Measurements from ENCODE around the gene OSBPL7.

Gene OSBPL7, protein sequence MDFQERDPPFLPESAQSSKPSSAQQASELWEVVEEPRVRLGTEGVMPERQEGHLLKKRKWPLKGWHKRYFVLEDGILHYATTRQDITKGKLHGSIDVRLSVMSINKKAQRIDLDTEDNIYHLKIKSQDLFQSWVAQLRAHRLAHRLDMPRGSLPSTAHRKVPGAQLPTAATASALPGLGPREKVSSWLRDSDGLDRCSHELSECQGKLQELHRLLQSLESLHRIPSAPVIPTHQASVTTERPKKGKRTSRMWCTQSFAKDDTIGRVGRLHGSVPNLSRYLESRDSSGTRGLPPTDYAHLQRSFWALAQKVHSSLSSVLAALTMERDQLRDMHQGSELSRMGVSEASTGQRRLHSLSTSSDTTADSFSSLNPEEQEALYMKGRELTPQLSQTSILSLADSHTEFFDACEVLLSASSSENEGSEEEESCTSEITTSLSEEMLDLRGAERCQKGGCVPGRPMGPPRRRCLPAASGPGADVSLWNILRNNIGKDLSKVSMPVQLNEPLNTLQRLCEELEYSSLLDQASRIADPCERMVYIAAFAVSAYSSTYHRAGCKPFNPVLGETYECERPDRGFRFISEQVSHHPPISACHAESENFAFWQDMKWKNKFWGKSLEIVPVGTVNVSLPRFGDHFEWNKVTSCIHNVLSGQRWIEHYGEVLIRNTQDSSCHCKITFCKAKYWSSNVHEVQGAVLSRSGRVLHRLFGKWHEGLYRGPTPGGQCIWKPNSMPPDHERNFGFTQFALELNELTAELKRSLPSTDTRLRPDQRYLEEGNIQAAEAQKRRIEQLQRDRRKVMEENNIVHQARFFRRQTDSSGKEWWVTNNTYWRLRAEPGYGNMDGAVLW
- 8.5 to 63.7 reads per million in 2 experiments for total RNA-seq

GRCh38 chr17:47821424-47822391 is at the start of gene OSBPL7:
TSS of gene OSBPL7 (minus strand) at chr17:47821794. CDS start at chr17:47820278, 1,516 bp downstream.
- peak; percentile 58 for DNase-seq (ENCODE audit: low read depth)

DNA sequence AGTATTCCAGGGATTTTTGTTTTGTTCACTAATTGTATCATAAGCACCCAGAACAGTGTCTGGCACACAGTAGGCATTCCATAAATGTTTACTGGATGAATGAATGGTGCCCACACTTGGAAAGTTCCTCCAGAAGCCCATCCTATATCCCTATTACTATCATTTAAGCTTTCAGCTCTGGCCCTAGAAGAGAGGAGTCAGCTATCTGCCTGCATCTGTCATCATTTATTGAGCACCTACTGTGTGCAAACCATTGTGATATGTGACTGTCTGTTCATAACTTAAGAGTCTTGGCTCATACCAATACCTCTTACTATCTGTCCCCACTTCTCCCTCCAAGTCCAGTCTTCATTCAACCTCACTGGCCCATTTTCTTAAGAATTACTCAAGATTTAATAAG is 49.5 kb upstream of the OSBPL7 start:
- DNase-seq (ENCODE audit: low read depth) = no peak

- no peak for DNase-seq (ENCODE audit: low read depth)
Measured at GRCh38 chr17:47870056-47870455, 48.5 kb upstream of the OSBPL7 start.

- DNase-seq (ENCODE audit: low read depth) = no peak
Measured at GRCh38 chr17:47869114-47869513, 47.5 kb upstream of the OSBPL7 start.

- DNase-seq (ENCODE audit: low read depth) = no peak
Measured at GRCh38 chr17:47867813-47868533, 46.4 kb upstream of the OSBPL7 start.

DNA sequence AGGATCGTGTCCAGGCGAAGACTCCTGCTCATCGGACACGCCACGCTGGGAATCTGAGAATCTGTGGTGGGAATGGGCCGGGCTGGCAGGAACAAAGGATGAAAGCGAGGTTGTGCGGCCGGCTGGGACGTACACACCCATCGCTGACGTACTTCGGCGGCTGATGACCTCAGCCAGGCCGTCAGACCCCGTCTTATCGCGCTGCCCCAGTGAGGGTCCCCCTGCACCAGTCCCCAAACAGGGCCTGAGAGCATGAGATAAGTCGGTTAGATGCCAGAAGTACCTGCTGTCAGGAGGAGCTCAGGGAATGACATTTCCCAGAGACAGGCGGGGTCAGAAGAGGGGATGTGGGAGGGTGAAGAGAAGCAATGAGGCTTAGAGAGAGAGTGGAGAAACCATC is 45.3 kb upstream of the OSBPL7 start:
- DNase-seq (ENCODE audit: low read depth) = no peak

GRCh38 chr17:47864791-47865216 is 43.2 kb upstream of the OSBPL7 start:
- DNase-seq (ENCODE audit: low read depth) = no peak

DNA sequence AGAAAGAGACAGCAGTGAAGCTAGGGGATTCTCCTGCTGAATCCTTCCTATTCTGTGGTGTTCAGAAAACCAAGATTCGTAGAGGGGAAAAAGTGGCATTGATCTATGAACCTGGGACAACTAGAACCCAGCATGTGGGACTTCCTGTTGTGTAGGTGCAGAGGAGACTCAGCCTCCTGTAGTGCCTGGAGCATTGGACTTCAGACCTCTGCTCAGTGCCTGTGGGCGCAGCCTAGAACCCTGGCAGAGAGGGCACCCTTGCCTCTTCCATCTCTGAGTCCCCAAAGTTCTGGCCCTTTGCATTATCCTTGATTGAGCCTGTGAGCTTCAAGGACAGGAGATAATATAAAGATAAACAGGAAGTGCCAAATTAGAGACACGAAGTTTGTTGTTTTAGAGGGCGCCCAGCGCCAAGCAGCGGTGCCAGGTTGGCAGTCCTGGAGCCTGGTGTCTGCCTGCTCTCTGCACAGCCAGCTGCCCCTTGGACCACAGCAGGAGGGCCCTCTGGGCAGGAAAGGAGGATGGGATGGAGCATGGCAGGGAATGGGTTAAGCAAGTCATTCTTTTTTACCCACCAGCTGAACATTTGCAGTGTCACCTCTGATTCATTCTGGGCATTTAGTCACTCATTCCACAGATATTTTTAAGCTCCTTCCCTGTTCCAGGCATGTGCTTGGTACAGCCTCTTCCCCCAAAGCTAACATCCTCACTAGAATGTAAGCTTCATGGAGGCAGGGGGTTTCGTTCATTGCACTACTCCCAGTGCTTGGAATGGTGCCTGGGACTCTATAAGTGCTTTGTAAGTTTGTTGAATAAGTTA is 41.2 kb upstream of the OSBPL7 start:
- no peak for DNase-seq (ENCODE audit: low read depth)

GRCh38 chr17:47860386-47860785 is 38.8 kb upstream of the OSBPL7 start:
- no peak for DNase-seq (ENCODE audit: low read depth)

DNA sequence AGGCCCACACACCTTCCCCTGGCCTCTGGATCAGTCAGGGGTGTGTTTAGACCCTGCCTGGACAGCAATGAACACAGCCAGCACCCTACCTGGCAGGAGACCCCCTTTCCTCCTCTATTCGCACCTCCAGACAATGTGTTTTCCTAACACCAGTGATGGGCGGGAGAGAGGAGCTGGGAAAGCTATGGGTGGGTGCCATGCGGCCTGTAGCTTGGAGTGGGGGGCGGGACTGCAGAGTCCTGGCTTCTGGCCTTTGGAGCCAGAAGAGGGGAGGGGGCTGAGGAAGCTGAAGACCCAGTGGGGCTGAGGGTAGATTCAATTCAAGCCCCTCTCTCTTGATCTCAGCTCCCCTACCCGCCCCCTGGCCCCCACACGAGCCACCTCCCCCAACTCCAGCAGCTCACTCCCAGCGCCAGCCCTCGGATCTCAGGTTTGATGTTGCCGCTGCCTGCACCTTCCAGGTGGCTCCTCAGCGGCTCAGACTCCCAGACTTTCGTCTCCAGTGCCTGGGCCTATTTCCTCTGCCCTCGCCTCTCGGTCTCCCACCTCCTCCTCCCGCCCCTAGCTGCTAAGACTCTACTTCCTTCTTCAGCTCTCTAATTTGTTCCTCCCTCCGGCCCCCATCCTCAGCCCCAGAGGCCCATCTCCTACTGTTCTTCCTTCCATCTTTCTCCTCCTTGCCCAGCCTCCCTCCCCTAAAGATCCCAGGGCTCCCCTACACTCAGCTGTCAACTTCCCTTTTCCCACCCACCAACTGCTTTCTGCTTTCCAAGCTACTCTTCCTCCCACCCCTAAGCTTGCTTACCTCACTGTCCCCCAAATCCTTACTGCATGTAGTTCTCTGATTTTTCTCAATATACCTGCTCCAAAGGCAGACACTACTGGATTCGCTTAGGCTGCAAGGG is 36.2 kb upstream of the OSBPL7 start:
- no peak for DNase-seq (ENCODE audit: low read depth)

DNA sequence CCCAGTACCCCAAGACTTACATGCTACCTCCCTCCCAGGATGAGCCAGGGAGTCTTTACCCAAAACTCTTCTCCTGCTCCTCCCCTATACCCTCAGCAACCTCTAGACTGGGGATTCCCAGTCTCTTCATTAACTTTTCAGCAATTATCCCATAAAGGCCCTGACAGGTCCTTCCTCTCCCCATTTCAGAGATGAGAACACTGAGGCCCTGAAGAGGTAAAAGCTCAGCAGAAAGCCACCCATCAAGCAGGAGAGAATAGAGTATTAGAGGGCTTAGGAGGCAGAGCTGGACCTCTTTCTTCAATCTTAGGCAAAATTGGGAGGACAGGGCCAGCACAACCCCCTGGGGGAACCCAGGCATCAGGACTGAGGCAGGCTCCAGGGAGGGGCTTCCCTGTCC is 35.2 kb upstream of the OSBPL7 start:
- no peak for DNase-seq (ENCODE audit: low read depth)

- DNase-seq (ENCODE audit: low read depth) = no peak
Measured at GRCh38 chr17:47855737-47856136, 34.1 kb upstream of the OSBPL7 start.

GRCh38 chr17:47853616-47854015 is 32.0 kb upstream of the OSBPL7 start:
- no peak for DNase-seq (ENCODE audit: low read depth)

DNA sequence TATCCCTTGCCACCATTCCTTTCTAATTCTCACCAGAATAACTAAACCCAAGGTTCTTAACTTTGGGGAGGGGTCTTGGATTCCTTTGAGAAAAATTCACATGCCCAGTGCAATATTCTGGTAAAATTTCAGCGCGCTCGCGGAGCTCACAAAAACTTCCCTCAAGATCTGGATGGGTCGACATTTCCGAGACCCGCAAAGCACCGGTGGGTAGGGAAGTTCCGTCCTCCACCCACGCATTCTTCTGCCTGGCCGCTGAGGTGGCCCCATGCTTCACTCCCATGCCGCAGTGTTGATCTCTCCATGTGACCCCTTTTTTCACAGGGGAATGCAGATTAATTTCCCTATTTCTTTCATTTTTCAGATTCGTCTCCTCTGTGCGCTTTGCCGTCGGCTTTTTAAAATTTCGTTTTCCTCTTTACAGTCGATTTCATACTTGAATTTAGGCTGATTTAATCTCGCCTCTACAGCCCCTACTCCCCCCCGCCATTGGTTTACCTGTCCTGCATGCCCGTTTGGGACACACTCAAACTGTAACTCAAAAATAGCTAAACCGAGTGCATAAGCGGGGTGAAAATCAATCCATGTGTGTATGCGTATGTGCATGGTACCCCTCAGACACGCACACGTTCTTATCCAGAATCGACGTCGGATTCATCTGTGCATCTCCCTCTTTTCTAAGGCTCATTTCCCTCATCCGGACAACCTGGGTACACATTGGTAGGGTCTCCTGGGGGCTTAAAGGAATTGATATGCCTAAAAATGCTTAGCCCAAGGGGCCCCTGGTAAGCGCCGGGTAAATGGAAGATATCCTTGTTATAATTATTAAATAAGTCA is 30.7 kb upstream of the OSBPL7 start:
- no peak for DNase-seq (ENCODE audit: low read depth)

DNA sequence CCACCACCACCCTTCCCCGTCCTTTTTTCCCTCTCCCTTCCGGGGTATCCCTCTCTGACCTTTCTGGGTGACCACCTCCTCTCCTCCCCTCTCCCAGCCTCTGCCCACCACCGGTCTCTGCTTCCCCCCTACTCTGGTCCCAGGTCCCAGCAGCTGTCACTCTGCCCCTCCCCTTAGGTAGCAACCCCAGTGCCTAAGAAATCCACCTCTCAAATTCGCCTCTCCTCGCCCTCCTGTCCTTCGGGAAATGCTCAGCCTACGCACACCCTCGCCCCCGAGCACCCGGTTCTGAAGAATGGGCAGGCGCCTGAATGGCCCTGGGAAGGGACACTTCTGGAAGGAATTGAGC is 30.1 kb upstream of the OSBPL7 start:
- no peak for DNase-seq (ENCODE audit: low read depth)

DNA sequence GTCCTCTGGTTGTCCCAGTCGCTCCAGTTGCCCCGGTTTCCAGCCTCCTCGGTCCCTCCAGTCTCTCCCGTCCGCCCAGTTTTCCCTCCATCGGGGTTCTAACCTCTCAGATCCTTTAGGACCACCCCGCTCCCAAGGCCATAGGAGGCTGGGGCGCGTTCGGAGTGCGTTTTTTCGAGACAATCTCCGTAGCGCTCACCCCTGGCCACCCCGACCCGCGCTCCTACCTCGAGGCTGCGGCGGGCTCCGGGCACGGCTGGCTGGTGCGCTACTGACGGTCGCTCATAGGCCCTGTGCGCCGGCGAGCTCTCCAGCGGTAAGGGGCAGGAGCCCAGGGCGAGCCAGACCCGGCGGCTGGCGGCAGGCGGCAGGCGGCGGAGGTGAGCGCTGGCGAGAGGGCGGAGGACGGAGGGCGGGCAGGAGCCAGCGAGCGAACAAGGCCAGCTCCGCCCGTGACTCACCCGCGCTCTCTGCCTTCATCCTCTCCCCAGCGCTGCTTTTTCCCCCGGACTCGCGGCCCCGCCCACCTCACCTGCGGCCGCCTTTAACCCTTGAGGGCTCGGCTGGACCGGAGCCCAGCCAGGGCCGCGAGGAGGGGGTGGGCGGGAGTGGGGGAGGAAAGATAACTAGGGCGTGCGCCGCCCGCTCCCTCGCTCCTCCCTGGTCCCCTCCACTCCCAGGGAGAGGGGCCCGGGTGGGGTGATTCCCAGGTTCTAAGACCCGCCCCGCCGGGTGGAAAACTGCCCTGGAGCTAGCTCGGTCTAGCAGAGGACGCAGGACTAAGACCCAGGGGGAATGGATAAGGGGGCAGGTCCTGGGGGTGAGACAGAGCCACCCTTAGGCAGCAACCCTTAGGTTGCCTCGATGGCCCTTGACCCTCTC is 29.3 kb upstream of the OSBPL7 start, which contains the start of gene SP6:
Gene SP6 (minus strand): TSS at position 472 of the 882 bp plus-strand sequence. CDS start 2,734 bp downstream, outside the sequence.
- DNase-seq (ENCODE audit: low read depth) = peak; percentile 38

GRCh38 chr17:47850373-47850691 is 28.7 kb upstream of the OSBPL7 start:
- DNase-seq (ENCODE audit: low read depth) = no peak

DNA sequence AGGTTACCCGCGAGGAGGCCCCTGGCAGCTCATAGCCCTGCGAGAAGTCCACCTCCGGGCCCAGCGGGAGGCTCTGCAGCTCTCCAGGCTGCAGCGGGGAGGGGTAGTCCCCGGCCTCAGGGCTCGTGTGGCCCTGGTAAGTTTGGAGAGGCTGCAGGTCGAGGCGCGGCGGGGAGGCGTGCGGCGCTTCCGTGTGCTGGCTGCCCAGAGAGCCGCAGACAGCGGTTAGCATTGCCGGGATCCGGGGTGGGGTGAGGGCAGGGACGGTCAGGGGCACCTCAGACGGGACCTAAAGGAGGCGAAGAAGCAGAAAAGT is 26.6 kb upstream of the OSBPL7 start:
- DNase-seq (ENCODE audit: low read depth) = no peak

Measured in T follicular helper cell (primary cell).